OCI-LY7 (cell line): ENCODE results near the gene ALG1. TPM values are rescaled to one million over a fixed set of nuclear protein-coding genes. Genes with fewer than 3 reads are reported as not detected.

ENCODE experiments used
- BruUV-seq: library from RNA; stranded (reverse); fragments of 400-500 nt; replicated peaks from 2 replicates; lab custom pipeline; 2021; lab: Mats Ljungman, UMichigan
- CTCF ChIA-PET: fragments of 300-600 bp; sonication (Branson Sonifier 250); formaldehyde crosslinking; loops from one replicate; lab custom pipeline; 2022; ENCODE audit warnings: antibody characterized with exemption; ENCODE audit not compliant: unreplicated experiment; lab: Charles Lee
- POLR2A ChIA-PET: fragments of 300-600 bp; sonication (Branson Sonifier 250); formaldehyde crosslinking; loops from one replicate; lab custom pipeline; 2022; ENCODE audit warnings: antibody characterized with exemption; lab: Charles Lee
- DNase-seq: peaks from one replicate; pipeline ENCODE4 v3.0.0-alpha.2; 2015; ENCODE audit warnings: low spot score
- H2AFZ ChIP-seq: fragments of 200-600 bp; sonication (generic), shearing (Covaris generic); 2 replicates; pipeline ENCODE4 v1.6.1; 2014; ENCODE audit warnings: mild to moderate bottlenecking, antibody characterized with exemption, low read length, moderate library complexity
- H3K27ac ChIP-seq: fragments of 200-600 bp; sonication (generic); 2 replicates; pipeline ENCODE4 v1.5.1; 2014; ENCODE audit warnings: mixed run types, low read depth, mild to moderate bottlenecking, moderate library complexity, low read length, inconsistent platforms; ENCODE audit not compliant: poor library complexity, severe bottlenecking
- H3K36me3 ChIP-seq: fragments of 200-600 bp; sonication (generic); 2 replicates; pipeline ENCODE4 v1.6.1; 2014; ENCODE audit warnings: mild to moderate bottlenecking, antibody characterized with exemption, low read length, moderate library complexity, mixed read lengths; ENCODE audit not compliant: insufficient read depth
- H3K4me1 ChIP-seq: fragments of 200-600 bp; sonication (generic); 2 replicates; pipeline ENCODE4 v1.5.1; 2014; ENCODE audit warnings: mild to moderate bottlenecking, low read length; ENCODE audit not compliant: insufficient read depth, poor library complexity, severe bottlenecking
- H3K4me2 ChIP-seq: fragments of 200-600 bp; sonication (generic); 2 replicates; pipeline ENCODE4 v1.6.1; 2014; ENCODE audit warnings: mild to moderate bottlenecking, low read length
- H3K4me3 ChIP-seq: fragments of 200-600 bp; sonication (generic); 2 replicates; pipeline ENCODE4 v1.5.1; 2014; ENCODE audit warnings: mild to moderate bottlenecking, low read depth, low read length; ENCODE audit not compliant: poor library complexity, severe bottlenecking
- H3K79me2 ChIP-seq: fragments of 200-600 bp; sonication (generic); 2 replicates; pipeline ENCODE4 v1.6.1; 2016; ENCODE audit warnings: low read depth, mild to moderate bottlenecking, low read length, moderate library complexity, mixed read lengths; ENCODE audit not compliant: insufficient read depth
- H3K9me2 ChIP-seq: fragments of 200-600 bp; sonication (generic); 2 replicates; pipeline ENCODE4 v1.6.1; 2016; ENCODE audit warnings: mild to moderate bottlenecking, low read length, mixed read lengths; ENCODE audit not compliant: insufficient read depth
- H3K9me3 ChIP-seq: fragments of 200-600 bp; sonication (generic); 2 replicates; pipeline ENCODE4 v1.6.1; 2014; ENCODE audit warnings: mild to moderate bottlenecking, mixed run types, low read length, mixed read lengths
- H4K20me1 ChIP-seq: fragments of 200-600 bp; sonication (generic); 2 replicates; pipeline ENCODE4 v1.6.1; 2014; ENCODE audit warnings: mild to moderate bottlenecking, antibody characterized with exemption, low read length, moderate library complexity, mixed read lengths; ENCODE audit not compliant: insufficient read depth
- CTCF ChIP-seq: fragments of 200-600 bp; sonication (generic); conservative IDR thresholded peaks from 2 replicates; pipeline ENCODE4 v1.5.1; 2014; ENCODE audit warnings: mild to moderate bottlenecking, antibody characterized with exemption, low read length, moderate library complexity, mixed read lengths
- EZH2phosphoT487 ChIP-seq: fragments of 200-600 bp; sonication (generic); IDR thresholded peaks from 2 replicates; pipeline ENCODE4 v1.6.1; 2018; ENCODE audit warnings: low read depth, borderline replicate concordance, mild to moderate bottlenecking, mixed run types, antibody characterized with exemption, low read length, moderate library complexity, mixed read lengths
- intact Hi-C: fragments of 100-400 bp; cut with micrococcal nuclease; formaldehyde crosslinking; loops from one replicate; pipeline ENCODE4 v1.10.0; 2022; ENCODE audit not compliant: unreplicated experiment
- total RNA-seq, 2 experiments: library from RNA; depleted of rRNA in 1 of 2; stranded (reverse); fragments of >200 nt in 1 of 2; shearing (Covaris generic) in 1 of 2; gene quantifications; 2 replicates each; pipeline ENCODE4 v1.2.3, GENCODE V29; 2014 to 2022

The ALG1 gene
- total RNA-seq, 2 experiments from 2014 or later = 13.7 to 23.1 TPM

GRCh38 chr16:5024632-5025031, 47.0 kb upstream of the ALG1 start:
- TF ChIP-seq CTCF (peak; percentile 55), EZH2phosphoT487 (no peak)
- H3K79me2 ChIP-seq = no peaks in the 10 kb centered on the region
- no TSS peak for BruUV-seq
- intact Hi-C loops = no loop called here
- ChIA-PET POLR2A (no interaction called here), CTCF (no interaction called here)
- no peaks in the 10 kb centered on the region for H3K36me3 ChIP-seq
- no peaks in the 10 kb centered on the region for H3K9me3 ChIP-seq
- no peak overlapping the region for H3K4me2 ChIP-seq
- no peak overlapping the region for H3K27ac ChIP-seq
- no peaks in the 10 kb centered on the region for H3K4me1 ChIP-seq
- peak; percentile 53 for DNase-seq
- H4K20me1 ChIP-seq = no peaks in the 10 kb centered on the region; the same call in 1 of the 2 replicates
- no peak overlapping the region for H2AFZ ChIP-seq
- H3K4me3 ChIP-seq = no peak overlapping the region
- H3K9me2 ChIP-seq = no peaks in the 10 kb centered on the region

GRCh38 chr16:5025171-5025632, 46.4 kb upstream of the ALG1 start:
- intact Hi-C loops = no loop called here
- Histone ChIP-seq H2AFZ (no peak overlapping the region), H3K9me3 (no peaks in the 10 kb centered on the region), H3K4me3 (no peak overlapping the region), H4K20me1 (no peaks in the 10 kb centered on the region; the same call in 1 of the 2 replicates), H3K9me2 (no peaks in the 10 kb centered on the region), H3K4me1 (no peaks in the 10 kb centered on the region), H3K79me2 (no peaks in the 10 kb centered on the region), H3K4me2 (no peak overlapping the region), H3K36me3 (no peaks in the 10 kb centered on the region), H3K27ac (no peak overlapping the region)
- DNase-seq = peak; percentile 49
- BruUV-seq = no TSS peak
- CTCF ChIA-PET = no interaction called here
- TF ChIP-seq CTCF (peak; percentile 67), EZH2phosphoT487 (no peak)
- POLR2A ChIA-PET = no interaction called here

GRCh38 chr16:5026664-5027063, 45.0 kb upstream of the ALG1 start:
- no peak for DNase-seq
- intact Hi-C loops = no loop called here
- BruUV-seq = no TSS peak
- H2AFZ ChIP-seq = no peak overlapping the region
- H4K20me1 ChIP-seq = no peaks in the 10 kb centered on the region; the same call in 1 of the 2 replicates
- H3K27ac ChIP-seq = no peak overlapping the region
- H3K9me2 ChIP-seq = no peaks in the 10 kb centered on the region
- H3K36me3 ChIP-seq = no peaks in the 10 kb centered on the region
- CTCF ChIA-PET = no interaction called here
- no peak for TF ChIP-seq CTCF
- TF ChIP-seq EZH2phosphoT487 = no peak
- H3K4me1 ChIP-seq = no peaks in the 10 kb centered on the region
- no peak overlapping the region for H3K4me2 ChIP-seq
- no peaks in the 10 kb centered on the region for H3K9me3 ChIP-seq
- POLR2A ChIA-PET = no interaction called here
- no peaks in the 10 kb centered on the region for H3K79me2 ChIP-seq
- no peak overlapping the region for H3K4me3 ChIP-seq
